ENCODE measurements around the gene NLGN1. TPM values are rescaled to one million over a fixed set of nuclear protein-coding genes. Genes with fewer than 3 reads are reported as not detected.

Gene NLGN1
- total and polyA plus RNA-seq, 9 of the 15 experiments (the other 6 are each of a cell fraction or from before 2014, with no cell fraction given), result under 0.01 to 0.01 TPM; not detected in 7

DNA sequence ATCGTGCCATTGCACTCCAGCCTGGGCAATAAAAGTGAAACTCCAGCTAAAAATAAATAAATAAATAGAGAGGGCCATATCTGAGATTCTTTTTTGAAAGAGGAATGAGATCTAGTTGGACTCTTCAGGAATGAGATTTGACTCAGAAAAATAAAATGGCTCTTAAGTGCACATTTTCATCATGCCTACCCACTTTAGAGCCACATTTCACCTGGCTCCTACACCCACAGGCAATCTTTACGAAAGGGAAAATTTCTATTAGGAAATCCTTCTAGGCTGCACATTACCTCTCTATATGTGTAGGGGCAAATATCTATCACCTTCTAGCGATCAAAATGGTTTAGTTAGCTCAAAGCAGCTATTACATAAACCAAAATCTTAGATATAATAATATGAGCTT lies 16.9 kb upstream of the NLGN1 start:
- ATAC-seq (no peak), FAIRE-seq (no peak), DNase-seq (ENCODE audit: extremely low read depth in 1 of 4, low spot score in 3 of 4) (no peak)
- Histone ChIP-seq H3K9ac (ENCODE audit: insufficient read depth in 1 of 2, low read depth in 2 of 2, low read length in 2 of 2) (no peak overlapping the region), H3K27ac (ENCODE audit: extremely low read depth, low read depth, low read length) (no peak overlapping the region), H3K9me3 (replicated peaks; ENCODE audit: control insufficient read depth, insufficient read depth, low read depth, low read length) (no peaks in the 10 kb centered on the region), H3K4me2 (ENCODE audit: insufficient read depth, low read length) (no peak overlapping the region), H3K36me3 (ENCODE audit: control insufficient read depth, insufficient read depth, low read length) (no peaks in the 10 kb centered on the region), H3K9me1 (ENCODE audit: control insufficient read depth, insufficient read depth, low read length) (no peaks in the 10 kb centered on the region), H3K79me2 (ENCODE audit: control insufficient read depth, insufficient read depth, low read length) (no peaks in the 10 kb centered on the region), H3K27me3 (ENCODE audit: control insufficient read depth in 2 of 2, insufficient read depth in 2 of 2, low read length in 2 of 2) (no peaks in the 10 kb centered on the region), H2AFZ (ENCODE audit: low read depth, low read length) (no peak overlapping the region), H3K4me1 (replicated peaks in 1 of 2; ENCODE audit: control insufficient read depth in 2 of 2, insufficient read depth in 2 of 2, low read length in 2 of 2) (no peaks in the 10 kb centered on the region), H4K20me1 (replicated peaks; ENCODE audit: control insufficient read depth, insufficient read depth, low read length) (no peaks in the 10 kb centered on the region), H3K4me3 (no peak overlapping the region)
- TF ChIP-seq MYBL2 (IDR thresholded peaks at IDR 0.05; ENCODE audit: low read depth) (no peak), MYBL2 (CRISPR knock-in tag; IDR thresholded peaks at IDR 0.05; ENCODE audit: borderline replicate concordance) (no peak), PML (IDR thresholded peaks at IDR 0.05; ENCODE audit: low read length) (no peak), SAFB (IDR thresholded peaks at IDR 0.05; ENCODE audit: borderline replicate concordance, low read depth, low read length) (no peak), ETV1 (tag; conservative IDR thresholded peaks at IDR 0.05; ENCODE audit: low read depth) (no peak), MYNN (IDR thresholded peaks at IDR 0.05) (no peak), MYNN (CRISPR knock-in tag; IDR thresholded peaks at IDR 0.05) (no peak), KHSRP (IDR thresholded peaks at IDR 0.05) (no peak), ZBTB17 (CRISPR knock-in tag; IDR thresholded peaks at IDR 0.05) (no peak), NFE2 (IDR thresholded peaks at IDR 0.05; ENCODE audit: low read depth) (no peak), SRSF1 (IDR thresholded peaks at IDR 0.05; ENCODE audit: low read depth, low read length) (no peak), ZNF124 (CRISPR knock-in tag; IDR thresholded peaks at IDR 0.05) (no peak), ZNF766 (CRISPR knock-in tag; conservative IDR thresholded peaks at IDR 0.05) (no peak), SRSF9 (IDR thresholded peaks at IDR 0.05; ENCODE audit: borderline replicate concordance, low read depth, low read length) (no peak), ZFX (CRISPR knock-in tag; IDR thresholded peaks at IDR 0.05) (no peak), SP2 (IDR thresholded peaks at IDR 0.05; ENCODE audit: extremely low read depth, low read depth, low read length, poor library complexity, severe bottlenecking) (no peak)
- TF ChIP-seq, protein P1, sequence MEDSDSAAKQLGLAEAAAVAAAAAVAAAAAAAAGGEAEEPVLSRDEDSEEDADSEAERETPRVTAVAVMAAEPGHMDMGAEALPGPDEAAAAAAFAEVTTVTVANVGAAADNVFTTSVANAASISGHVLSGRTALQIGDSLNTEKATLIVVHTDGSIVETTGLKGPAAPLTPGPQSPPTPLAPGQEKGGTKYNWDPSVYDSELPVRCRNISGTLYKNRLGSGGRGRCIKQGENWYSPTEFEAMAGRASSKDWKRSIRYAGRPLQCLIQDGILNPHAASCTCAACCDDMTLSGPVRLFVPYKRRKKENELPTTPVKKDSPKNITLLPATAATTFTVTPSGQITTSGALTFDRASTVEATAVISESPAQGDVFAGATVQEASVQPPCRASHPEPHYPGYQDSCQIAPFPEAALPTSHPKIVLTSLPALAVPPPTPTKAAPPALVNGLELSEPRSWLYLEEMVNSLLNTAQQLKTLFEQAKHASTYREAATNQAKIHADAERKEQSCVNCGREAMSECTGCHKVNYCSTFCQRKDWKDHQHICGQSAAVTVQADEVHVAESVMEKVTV (CRISPR knock-in tag; IDR thresholded peaks at IDR 0.05), result no peak
- TF ChIP-seq, protein P2, sequence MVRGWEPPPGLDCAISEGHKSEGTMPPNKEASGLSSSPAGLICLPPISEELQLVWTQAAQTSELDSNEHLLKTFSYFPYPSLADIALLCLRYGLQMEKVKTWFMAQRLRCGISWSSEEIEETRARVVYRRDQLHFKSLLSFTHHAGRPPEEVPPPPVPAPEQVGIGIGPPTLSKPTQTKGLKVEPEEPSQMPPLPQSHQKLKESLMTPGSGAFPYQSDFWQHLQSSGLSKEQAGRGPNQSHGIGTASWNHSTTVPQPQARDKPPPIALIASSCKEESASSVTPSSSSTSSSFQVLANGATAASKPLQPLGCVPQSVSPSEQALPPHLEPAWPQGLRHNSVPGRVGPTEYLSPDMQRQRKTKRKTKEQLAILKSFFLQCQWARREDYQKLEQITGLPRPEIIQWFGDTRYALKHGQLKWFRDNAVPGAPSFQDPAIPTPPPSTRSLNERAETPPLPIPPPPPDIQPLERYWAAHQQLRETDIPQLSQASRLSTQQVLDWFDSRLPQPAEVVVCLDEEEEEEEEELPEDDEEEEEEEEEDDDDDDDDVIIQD (CRISPR knock-in tag; IDR thresholded peaks at IDR 0.05), result no peak
- in situ Hi-C loops (cut with MboI) (no loop called here), intact Hi-C loops (cut with micrococcal nuclease) (no loop called here)
- WGBS (ENCODE audit: insufficient coverage, low coverage, missing lambda C conversion rate), result 2% methylated on average over 3 of the region's 3 CpGs
- ChIA-PET CTCF (ENCODE audit: low intra/inter-chr PET ratio) (no interaction called here), POLR2A (no interaction called here)
- BruUV-seq (replicated peaks), result no TSS peak
